GM13977 (cell line): ENCODE measurements around the gene PRKCE.

Source experiments
- DNase-seq: peaks from one replicate; pipeline ENCODE4 v3.0.0; 2012; ENCODE audit warnings: low spot score
- CTCF ChIP-seq: IDR thresholded peaks from 2 replicates; pipeline ENCODE4 v1.5.1; 2012; ENCODE audit warnings: mild to moderate bottlenecking, control low read depth; ENCODE audit not compliant: insufficient read depth; ENCODE audit errors: extremely low read depth, missing control alignments
- in situ Hi-C: fragments of 300-500 bp; cut with MboI; formaldehyde crosslinking; loops from one replicate; pipeline ENCODE4 v1.12.0; 2022; ENCODE audit warnings: low sequenced_read_pairs, low pct_unique_long_range_greater_than_20kb, mixed read lengths, inconsistent platforms; ENCODE audit not compliant: unreplicated experiment

Gene PRKCE

GRCh38 chr2:45759310-45759851, 107.9 kb downstream of the PRKCE start:
- in situ Hi-C loops, result no loop called here
- DNase-seq, result no peak

GRCh38 chr2:45761635-45762034, 110.2 kb downstream of the PRKCE start:
- TF ChIP-seq CTCF, result no peak
- DNase-seq, result no peak
- in situ Hi-C loops, result no loop called here

More at GRCh38 chr2:45759310-45759851, 107.9 kb downstream of the PRKCE start:
- TF ChIP-seq CTCF, result no peak

GRCh38 chr2:45763255-45763654, 111.8 kb downstream of the PRKCE start:
- no peak for DNase-seq
- in situ Hi-C loops, result no loop called here
- TF ChIP-seq CTCF, result no peak

GRCh38 chr2:45763797-45764196, 112.3 kb downstream of the PRKCE start:
- DNase-seq, result no peak
- no peak for TF ChIP-seq CTCF
- in situ Hi-C loops, result no loop called here

- in situ Hi-C loops, result no loop called here
- DNase-seq, result no peak
- TF ChIP-seq CTCF, result no peak
Measured at GRCh38 chr2:45765007-45765727, 113.7 kb downstream of the PRKCE start.

- in situ Hi-C loops, result no loop called here
- TF ChIP-seq CTCF, result no peak
- no peak for DNase-seq
Measured at GRCh38 chr2:45765728-45766254, 114.3 kb downstream of the PRKCE start.
